NCI-H82 (cell line): ENCODE results near the gene NAA10.

ENCODE experiments used
- DNase-seq: peaks from one replicate; lab custom pipeline; 2025; lab: John Stamatoyannopoulos, UW

NAA10 gene

DNA sequence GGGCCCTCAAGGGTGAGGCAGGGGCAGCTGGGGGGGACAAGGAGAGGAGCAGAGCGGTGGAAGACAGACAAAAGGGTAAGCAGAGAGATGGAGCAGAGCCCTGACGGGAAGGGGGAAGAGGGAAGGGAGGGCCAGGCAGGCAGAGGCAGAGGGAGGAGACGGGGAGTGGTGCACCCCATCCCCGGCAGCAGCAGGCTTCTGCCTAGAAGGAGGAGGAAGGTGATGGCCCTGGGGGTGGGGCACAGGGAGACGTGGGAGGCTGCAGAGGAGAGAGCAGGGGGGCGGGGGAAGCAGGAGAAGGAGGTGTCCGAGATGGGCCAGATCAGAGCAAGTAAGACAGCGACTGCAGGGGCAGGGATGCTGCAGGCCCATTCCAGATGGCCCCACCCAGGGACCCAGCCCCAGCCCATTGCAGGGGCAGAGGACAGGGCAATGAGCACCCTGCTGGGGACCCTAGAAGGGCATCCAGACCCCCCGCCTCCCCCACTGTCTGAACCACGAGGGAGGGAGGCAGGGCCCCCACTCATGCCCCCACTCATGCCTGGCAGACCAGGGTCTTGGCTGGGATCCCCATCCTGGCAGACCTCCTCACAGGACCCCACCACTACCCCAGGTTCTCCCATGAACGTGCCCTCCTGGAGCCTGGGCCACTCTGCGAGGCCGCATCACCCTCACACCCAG lies 51.5 kb downstream of the NAA10 start:
- DNase-seq: peak; percentile 27

DNA sequence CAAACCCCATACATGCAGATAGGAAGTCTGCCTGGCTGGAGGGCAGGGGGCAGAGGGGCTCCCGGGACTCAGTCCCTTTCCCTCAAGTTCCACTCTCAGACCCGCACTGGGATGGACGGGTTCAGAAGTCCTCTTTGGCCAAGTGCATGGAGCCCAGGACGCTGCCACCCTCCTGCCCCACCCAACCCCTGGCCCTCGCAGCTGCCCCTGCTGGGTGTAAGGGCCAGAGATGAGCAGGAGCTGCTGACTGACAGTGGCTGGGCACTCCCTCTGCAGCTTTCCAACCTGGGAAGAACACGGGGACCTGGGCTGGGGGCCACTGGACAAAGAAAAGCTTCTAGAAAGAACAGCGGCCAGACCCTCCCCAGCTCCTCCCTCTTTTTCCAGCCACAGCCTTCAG lies 52.3 kb downstream of the NAA10 start:
- no peak for DNase-seq

DNA sequence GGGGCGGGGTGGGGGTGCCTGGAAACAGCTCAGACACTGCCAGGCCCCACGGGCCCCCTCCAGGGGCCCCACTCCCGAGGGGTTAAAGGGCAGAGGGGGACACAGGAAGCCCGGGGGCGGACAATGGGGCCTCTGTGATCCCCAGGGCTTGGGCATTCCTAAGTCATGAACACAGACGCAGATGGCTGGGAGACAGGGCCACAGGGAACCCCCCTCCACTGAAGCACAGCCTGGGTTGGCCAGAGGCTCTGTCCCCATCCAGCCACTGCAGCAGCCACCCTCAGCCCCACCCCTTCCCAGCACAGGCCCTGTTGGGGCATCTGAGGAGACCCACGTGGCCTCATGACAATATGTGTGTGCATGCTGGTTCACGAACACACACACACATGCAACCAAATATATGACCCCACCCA lies 52.7 kb downstream of the NAA10 start:
- peak; percentile 53 for DNase-seq

DNA sequence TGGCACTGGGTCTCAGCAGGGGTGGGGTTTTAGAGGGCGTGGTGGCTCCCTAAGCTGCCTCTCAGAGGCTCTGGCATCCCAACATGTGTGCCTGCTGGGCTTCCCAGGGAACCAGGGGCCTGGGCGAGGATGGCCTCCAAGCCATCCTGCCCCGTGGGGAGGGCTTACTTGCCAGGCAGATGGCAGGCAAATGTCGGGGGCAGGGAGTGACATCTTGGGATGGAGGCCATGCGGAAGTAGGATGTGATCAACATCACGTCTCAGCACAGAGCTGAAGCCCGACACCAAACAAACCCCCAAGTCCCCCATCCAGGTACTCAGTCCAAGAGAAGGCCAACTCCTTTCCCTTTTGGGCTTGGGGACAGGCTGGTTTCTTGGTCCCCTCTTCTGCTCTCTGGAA lies 53.6 kb downstream of the NAA10 start:
- peak; percentile 27 for DNase-seq

DNA sequence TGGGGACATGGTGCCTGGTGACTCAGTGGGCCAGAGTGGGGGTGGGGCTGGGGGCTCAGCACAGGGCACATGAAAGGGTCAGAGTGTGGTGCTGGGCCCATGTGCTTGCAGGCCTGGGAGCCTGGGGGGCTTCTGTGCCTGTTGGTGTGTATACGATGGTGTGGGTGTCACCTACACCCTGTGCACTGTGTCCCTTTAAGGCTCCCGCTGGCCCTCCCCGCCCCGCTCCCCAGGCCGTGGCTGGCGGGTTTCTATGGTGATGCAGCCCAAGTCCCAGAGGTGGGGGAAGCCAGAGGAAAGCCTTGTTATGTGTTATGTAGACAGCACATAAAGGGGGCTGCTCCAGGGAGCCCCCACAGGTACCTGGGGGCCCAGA lies 54.4 kb downstream of the NAA10 start:
- DNase-seq: peak; percentile 24

DNA sequence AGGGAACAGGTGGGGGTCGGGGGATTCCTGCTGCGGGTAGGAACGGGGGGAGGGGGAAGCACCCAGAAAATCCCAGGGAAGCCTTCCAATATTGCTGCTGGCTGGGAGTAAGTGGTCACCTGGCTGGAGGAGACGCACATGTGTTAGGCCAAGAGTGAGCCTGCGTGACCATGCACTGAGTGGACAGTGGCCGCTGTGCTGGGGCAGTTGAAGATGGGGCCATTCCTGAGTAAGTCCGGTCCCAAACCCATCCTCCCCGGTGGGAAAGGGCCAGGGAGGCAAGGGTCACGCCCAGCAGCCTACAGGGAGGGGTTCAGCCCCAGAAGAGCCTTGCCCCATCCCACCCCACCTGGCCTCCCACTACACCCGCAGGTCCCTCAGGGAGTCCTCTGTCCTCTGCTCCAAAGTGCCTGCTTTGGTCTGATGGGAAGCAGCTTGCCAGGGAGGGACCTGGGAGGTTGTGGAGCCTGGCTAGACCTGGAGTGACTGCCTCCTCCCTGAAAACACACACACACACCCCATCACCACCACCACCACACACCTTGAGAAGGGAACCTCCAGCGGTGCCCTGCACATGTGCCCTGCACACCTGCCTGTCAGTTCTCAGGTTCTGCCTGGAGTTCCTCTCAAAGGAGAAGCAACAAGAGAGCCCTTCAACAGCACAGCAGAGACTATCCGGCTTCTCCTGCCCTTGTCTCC lies 54.9 kb downstream of the NAA10 start:
- DNase-seq: no peak
